Measurements from ENCODE around the gene KRTAP5-7. TPM values are rescaled to one million over a fixed set of nuclear protein-coding genes. Genes with fewer than 3 reads are reported as not detected.
"Not testable (repeated sequence)": the region's sequence is repeated elsewhere in the genome, so short reads cannot be mapped to it uniquely, and the experiment has no call there.

Gene KRTAP5-7
- total RNA-seq, 1 donor: 0.10 TPM

GRCh38 chr11:71537977-71538665 lies 11.1 kb downstream of the KRTAP5-7 start, which contains the start of gene KRTAP5-8:
KRTAP5-8 (plus strand) TSS chr11:71538025; CDS start chr11:71538056, 31 bp downstream.
- not testable (repeated sequence) for H3K4me1 ChIP-seq (ENCODE audit: insufficient read depth, low read length)

GRCh38 chr11:71538666-71538990 lies 11.6 kb downstream of the KRTAP5-7 start:
- Histone ChIP-seq H3K4me1 (ENCODE audit: insufficient read depth, low read length) (peaks cover 2% of the 10 kb centered on the region), H3K27me3 (ENCODE audit: insufficient read depth, low read length) (no peaks in the 10 kb centered on the region)

More at GRCh38 chr11:71537977-71538665, 11.1 kb downstream of the KRTAP5-7 start, which contains the start of gene KRTAP5-8:
- H3K9me3 ChIP-seq (ENCODE audit: low read depth, low read length); H3K4me3 ChIP-seq (ENCODE audit: low read length); H3K27me3 ChIP-seq (ENCODE audit: insufficient read depth, low read length): not testable (repeated sequence)

DNA sequence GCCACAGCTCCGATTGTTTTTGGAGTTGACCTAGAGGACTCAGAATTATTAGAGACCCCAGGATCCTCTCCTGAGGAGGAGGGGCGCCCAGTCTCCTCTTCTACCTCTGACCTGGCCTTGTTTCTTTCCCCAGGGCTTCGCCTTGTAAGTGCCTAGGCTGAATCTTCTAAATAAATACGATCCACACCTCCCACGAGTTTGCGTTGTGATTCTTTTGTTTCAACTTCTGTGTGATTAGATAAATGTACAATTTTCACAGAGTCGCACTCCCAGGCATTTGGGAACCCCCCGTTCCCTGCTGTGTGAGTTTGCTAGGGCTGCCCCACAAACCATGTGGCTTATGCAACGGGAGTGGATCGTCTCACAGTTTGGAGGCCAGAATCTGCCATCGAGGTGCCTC lies 11.9 kb downstream of the KRTAP5-7 start:
- no peaks in the 10 kb centered on the region for H3K9me3 ChIP-seq (ENCODE audit: low read depth, low read length)
- no peak overlapping the region for H3K4me3 ChIP-seq (ENCODE audit: low read length)
- H3K27me3 ChIP-seq (ENCODE audit: insufficient read depth, low read length): no peaks in the 10 kb centered on the region
- H3K4me1 ChIP-seq (ENCODE audit: insufficient read depth, low read length): peaks cover 6% of the 10 kb centered on the region

More at GRCh38 chr11:71538666-71538990, 11.6 kb downstream of the KRTAP5-7 start:
- Histone ChIP-seq H3K9me3 (ENCODE audit: low read depth, low read length) (no peaks in the 10 kb centered on the region), H3K4me3 (ENCODE audit: low read length) (no peak overlapping the region)

GRCh38 chr11:71539971-71540370 lies 12.9 kb downstream of the KRTAP5-7 start:
- not testable (repeated sequence) for H3K4me3 ChIP-seq (ENCODE audit: low read length); H3K27me3 ChIP-seq (ENCODE audit: insufficient read depth, low read length); H3K4me1 ChIP-seq (ENCODE audit: insufficient read depth, low read length); H3K9me3 ChIP-seq (ENCODE audit: low read depth, low read length)

- H3K4me3 ChIP-seq (ENCODE audit: low read length); H3K27me3 ChIP-seq (ENCODE audit: insufficient read depth, low read length); H3K4me1 ChIP-seq (ENCODE audit: insufficient read depth, low read length); H3K9me3 ChIP-seq (ENCODE audit: low read depth, low read length): not testable (repeated sequence)
Observed at GRCh38 chr11:71540521-71541304, 13.6 kb downstream of the KRTAP5-7 start.

DNA sequence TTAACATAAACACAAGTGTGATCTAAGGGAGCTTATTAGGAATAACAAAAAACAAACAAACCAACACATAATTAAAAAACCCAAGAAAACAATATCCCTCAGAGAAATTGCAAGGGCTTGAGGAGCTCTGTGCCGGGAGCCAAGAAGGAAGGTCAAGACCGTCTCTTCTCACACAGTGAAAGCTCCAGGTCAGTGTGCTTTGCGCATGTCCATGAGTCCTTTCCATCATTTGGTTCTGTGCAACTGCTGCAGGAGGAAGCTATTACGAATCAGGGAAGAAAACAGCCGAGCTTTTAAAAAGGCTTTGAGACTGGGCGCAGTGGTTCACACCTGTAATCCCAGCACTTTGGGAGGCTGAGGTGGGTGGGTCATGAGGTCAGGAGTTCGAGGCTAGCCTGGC lies 15.3 kb downstream of the KRTAP5-7 start:
- H3K4me3 ChIP-seq (ENCODE audit: low read length): no peak overlapping the region
- H3K4me1 ChIP-seq (ENCODE audit: insufficient read depth, low read length): peaks cover 8% of the 10 kb centered on the region
- no peaks in the 10 kb centered on the region for H3K27me3 ChIP-seq (ENCODE audit: insufficient read depth, low read length)
- no peaks in the 10 kb centered on the region for H3K9me3 ChIP-seq (ENCODE audit: low read depth, low read length)

- H3K9me3 ChIP-seq (ENCODE audit: low read depth, low read length): no peaks in the 10 kb centered on the region
- H3K27me3 ChIP-seq (ENCODE audit: insufficient read depth, low read length): no peaks in the 10 kb centered on the region
Observed at GRCh38 chr11:71542879-71543777, 16.1 kb downstream of the KRTAP5-7 start.

GRCh38 chr11:71543866-71544265 lies 16.8 kb downstream of the KRTAP5-7 start:
- Histone ChIP-seq H3K27me3 (ENCODE audit: insufficient read depth, low read length) (no peaks in the 10 kb centered on the region), H3K4me3 (ENCODE audit: low read length) (no peak overlapping the region), H3K4me1 (ENCODE audit: insufficient read depth, low read length) (peaks cover 8% of the 10 kb centered on the region), H3K9me3 (ENCODE audit: low read depth, low read length) (no peaks in the 10 kb centered on the region)

More at GRCh38 chr11:71542879-71543777, 16.1 kb downstream of the KRTAP5-7 start:
- Histone ChIP-seq H3K4me1 (ENCODE audit: insufficient read depth, low read length) (peaks cover 8% of the 10 kb centered on the region), H3K4me3 (ENCODE audit: low read length) (no peak overlapping the region)

DNA sequence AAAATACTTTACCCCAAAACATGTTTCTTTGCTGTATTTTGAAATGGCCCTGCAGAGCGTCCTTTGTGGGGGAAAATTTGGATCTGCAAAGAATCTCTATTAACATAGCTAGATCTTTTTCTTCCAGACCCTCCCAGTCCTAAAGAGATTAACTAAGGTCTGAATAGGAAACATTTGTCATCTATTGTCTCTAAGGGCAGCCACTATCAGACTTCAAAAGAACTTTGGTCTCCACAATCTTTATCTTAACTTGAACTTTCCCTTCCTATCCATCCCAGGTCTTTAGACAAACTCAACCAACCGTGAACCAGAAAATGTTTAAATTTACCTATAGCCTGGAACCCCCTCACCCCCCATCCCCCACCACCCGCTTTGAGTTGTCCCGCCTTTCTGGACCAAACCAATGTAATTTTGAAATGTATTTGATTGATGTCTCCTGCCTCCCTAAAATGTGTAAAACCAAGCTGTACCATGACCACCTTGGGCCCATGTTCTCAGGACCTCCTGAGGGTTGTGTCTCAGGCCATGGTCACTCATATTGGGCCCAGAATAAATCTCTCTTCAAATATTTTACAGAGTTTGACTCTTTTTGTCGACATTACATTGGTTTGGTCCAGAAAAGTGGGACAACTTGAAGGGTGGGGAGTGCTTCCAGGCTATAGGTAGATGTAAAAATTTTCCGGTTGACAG lies 17.6 kb downstream of the KRTAP5-7 start:
- no peaks in the 10 kb centered on the region for H3K9me3 ChIP-seq (ENCODE audit: low read depth, low read length)
- H3K27me3 ChIP-seq (ENCODE audit: insufficient read depth, low read length): no peaks in the 10 kb centered on the region
- H3K4me1 ChIP-seq (ENCODE audit: insufficient read depth, low read length): peaks cover 8% of the 10 kb centered on the region

GRCh38 chr11:71545405-71545966 lies 18.4 kb downstream of the KRTAP5-7 start:
- Histone ChIP-seq H3K4me3 (ENCODE audit: low read length) (no peak overlapping the region), H3K9me3 (ENCODE audit: low read depth, low read length) (no peaks in the 10 kb centered on the region)

More for the DNA sequence above, 17.6 kb downstream of the KRTAP5-7 start:
- H3K4me3 ChIP-seq (ENCODE audit: low read length): no peak overlapping the region

GRCh38 chr11:71548120-71548519 lies 21.1 kb downstream of the KRTAP5-7 start, which contains the start of gene KRTAP5-9:
KRTAP5-9 (plus strand) TSS chr11:71548420; CDS start chr11:71548658, 238 bp downstream.
- H3K4me1 ChIP-seq (ENCODE audit: insufficient read depth, low read length): peaks cover 8% of the 10 kb centered on the region
- no peaks in the 10 kb centered on the region for H3K9me3 ChIP-seq (ENCODE audit: low read depth, low read length)
- H3K27me3 ChIP-seq (ENCODE audit: insufficient read depth, low read length): no peaks in the 10 kb centered on the region
- no peak within 1 kb of the TSS for H3K4me3 ChIP-seq (ENCODE audit: low read length)

More at GRCh38 chr11:71545405-71545966, 18.4 kb downstream of the KRTAP5-7 start:
- Histone ChIP-seq H3K27me3 (ENCODE audit: insufficient read depth, low read length) (no peaks in the 10 kb centered on the region), H3K4me1 (ENCODE audit: insufficient read depth, low read length) (peaks cover 8% of the 10 kb centered on the region)

DNA sequence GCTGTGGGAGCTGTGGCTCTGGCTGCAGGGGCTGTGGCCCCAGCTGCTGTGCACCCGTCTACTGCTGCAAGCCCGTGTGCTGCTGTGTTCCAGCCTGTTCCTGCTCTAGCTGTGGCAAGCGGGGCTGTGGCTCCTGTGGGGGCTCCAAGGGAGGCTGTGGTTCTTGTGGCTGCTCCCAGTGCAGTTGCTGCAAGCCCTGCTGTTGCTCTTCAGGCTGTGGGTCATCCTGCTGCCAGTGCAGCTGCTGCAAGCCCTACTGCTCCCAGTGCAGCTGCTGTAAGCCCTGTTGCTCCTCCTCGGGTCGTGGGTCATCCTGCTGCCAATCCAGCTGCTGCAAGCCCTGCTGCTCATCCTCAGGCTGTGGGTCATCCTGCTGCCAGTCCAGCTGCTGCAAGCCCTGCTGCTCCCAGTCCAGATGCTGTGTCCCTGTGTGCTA lies 21.7 kb downstream of the KRTAP5-7 start:
- peaks cover 4% of the 10 kb centered on the region for H3K4me1 ChIP-seq (ENCODE audit: insufficient read depth, low read length)
- H3K4me3 ChIP-seq (ENCODE audit: low read length): no peak overlapping the region
- no peaks in the 10 kb centered on the region for H3K27me3 ChIP-seq (ENCODE audit: insufficient read depth, low read length)
- no peaks in the 10 kb centered on the region for H3K9me3 ChIP-seq (ENCODE audit: low read depth, low read length)

DNA sequence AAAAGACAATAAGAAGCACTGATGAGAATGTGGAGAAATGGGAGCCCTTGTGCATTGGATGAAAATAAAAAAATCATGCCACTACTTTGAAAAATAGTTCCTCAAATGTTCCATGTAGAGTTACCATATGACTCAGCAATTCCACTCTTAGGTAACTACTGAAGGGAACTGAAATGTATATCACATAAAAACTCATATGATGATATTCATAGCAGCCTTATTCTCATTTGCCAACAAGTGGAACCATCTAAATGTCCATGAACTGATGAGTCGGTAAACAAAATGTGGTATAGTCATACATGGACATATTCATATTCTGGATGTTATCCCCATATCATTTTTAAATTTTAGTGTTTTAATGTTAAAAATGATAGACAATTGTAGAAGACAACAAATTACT lies 24.6 kb downstream of the KRTAP5-7 start:
- Histone ChIP-seq H3K27me3 (ENCODE audit: insufficient read depth, low read length) (no peaks in the 10 kb centered on the region), H3K9me3 (ENCODE audit: low read depth, low read length) (no peaks in the 10 kb centered on the region), H3K4me3 (ENCODE audit: low read length) (no peak overlapping the region), H3K4me1 (ENCODE audit: insufficient read depth, low read length) (no peaks in the 10 kb centered on the region)

- Histone ChIP-seq H3K27me3 (ENCODE audit: insufficient read depth, low read length) (no peaks in the 10 kb centered on the region), H3K4me1 (ENCODE audit: insufficient read depth, low read length) (no peaks in the 10 kb centered on the region), H3K4me3 (ENCODE audit: low read length) (no peak overlapping the region), H3K9me3 (ENCODE audit: low read depth, low read length) (no peaks in the 10 kb centered on the region)
Observed at GRCh38 chr11:71554996-71555395, 27.9 kb downstream of the KRTAP5-7 start.
